Osteocyte (in vitro differentiated cells): Measurements from ENCODE around the gene USP48. TPM values are rescaled to one million over a fixed set of nuclear protein-coding genes. Genes with fewer than 3 reads are reported as not detected.

Experiments
- DNase-seq: peaks from one replicate; pipeline ENCODE4 v3.0.0; 2021; ENCODE audit warnings: mixed read lengths; ENCODE audit not compliant: unreplicated experiment; ENCODE audit errors: extremely low spot score
- H3K27ac Mint-ChIP-seq: one replicate; pipeline ENCODE4 v1.8.0; 2021; ENCODE audit warnings: mild to moderate bottlenecking, mixed read lengths; ENCODE audit not compliant: unreplicated experiment
- H3K27me3 Mint-ChIP-seq: one replicate; pipeline ENCODE4 v1.8.0; 2021; ENCODE audit warnings: mixed read lengths; ENCODE audit not compliant: unreplicated experiment
- H3K36me3 Mint-ChIP-seq: one replicate; pipeline ENCODE4 v1.8.0; 2021; ENCODE audit warnings: mixed read lengths; ENCODE audit not compliant: unreplicated experiment
- H3K4me1 Mint-ChIP-seq: one replicate; pipeline ENCODE4 v1.8.0; 2021; ENCODE audit warnings: mixed read lengths; ENCODE audit not compliant: unreplicated experiment
- H3K4me3 Mint-ChIP-seq: one replicate; pipeline ENCODE4 v1.8.0; 2021; ENCODE audit warnings: mild to moderate bottlenecking, moderate library complexity, mixed read lengths; ENCODE audit not compliant: unreplicated experiment
- H3K9me3 Mint-ChIP-seq: one replicate; pipeline ENCODE4 v1.8.0; 2021; ENCODE audit warnings: mixed read lengths; ENCODE audit not compliant: unreplicated experiment
- total RNA-seq: library from RNA; stranded (reverse); gene quantifications from 2 replicates; pipeline ENCODE4 v1.2.1, GENCODE V29; 2021
- TF ChIP-seq, protein P1 (sequence below): fragments of 200-600 bp; sonication (generic); IDR thresholded peaks from 2 replicates; pipeline ENCODE4 v1.5.0; 2021; ENCODE audit warnings: antibody characterized with exemption, mild to moderate bottlenecking, moderate library complexity

USP48 gene
- total RNA-seq, 1 donor from 2014 or later: 73.6 TPM

DNA sequence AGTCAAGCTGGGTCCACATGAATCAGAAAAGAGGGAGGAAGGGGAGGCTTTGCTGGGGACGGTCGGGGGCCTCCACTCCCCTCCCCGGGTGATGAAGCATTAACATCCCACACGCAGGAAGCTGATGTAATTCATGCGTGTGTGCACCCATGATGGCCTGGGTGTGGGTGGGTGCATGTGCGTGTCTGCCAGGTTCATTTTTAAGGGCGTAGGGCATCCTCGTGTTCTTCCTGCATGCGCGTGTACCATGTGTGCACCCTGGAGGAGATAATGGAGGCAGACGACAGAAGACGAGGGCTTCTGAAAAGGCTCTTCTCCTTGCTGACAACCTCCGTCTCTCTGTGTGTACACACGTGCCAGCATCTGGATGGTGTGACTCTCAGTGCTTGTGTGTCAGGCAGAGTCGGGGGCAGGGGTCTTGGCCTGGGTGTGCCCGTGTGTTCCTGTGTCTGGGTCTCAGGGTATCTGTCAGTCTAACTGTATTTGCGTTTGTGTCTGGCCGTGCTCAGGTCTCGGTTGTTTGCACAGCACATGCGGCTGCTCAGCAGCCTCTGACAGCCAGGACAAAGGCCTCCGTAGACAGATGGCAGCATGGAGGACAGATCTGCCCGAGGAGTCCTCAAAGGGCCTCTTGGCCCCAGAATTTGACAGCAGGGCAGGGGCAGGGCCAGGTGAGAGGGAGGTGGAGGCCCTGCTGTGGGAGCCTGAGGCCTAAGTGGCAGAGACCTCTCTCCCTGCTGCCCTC lies 116.2 kb downstream of the USP48 start:
- Mint-ChIP-seq H3K4me3 (no peak overlapping the region), H3K27ac (no peak overlapping the region), H3K4me1 (peaks cover 15% of the 10 kb centered on the region), H3K9me3 (no peaks in the 10 kb centered on the region), H3K27me3 (peaks cover 14% of the 10 kb centered on the region), H3K36me3 (no peaks in the 10 kb centered on the region)
- no peak for DNase-seq
- TF ChIP-seq, protein P1, sequence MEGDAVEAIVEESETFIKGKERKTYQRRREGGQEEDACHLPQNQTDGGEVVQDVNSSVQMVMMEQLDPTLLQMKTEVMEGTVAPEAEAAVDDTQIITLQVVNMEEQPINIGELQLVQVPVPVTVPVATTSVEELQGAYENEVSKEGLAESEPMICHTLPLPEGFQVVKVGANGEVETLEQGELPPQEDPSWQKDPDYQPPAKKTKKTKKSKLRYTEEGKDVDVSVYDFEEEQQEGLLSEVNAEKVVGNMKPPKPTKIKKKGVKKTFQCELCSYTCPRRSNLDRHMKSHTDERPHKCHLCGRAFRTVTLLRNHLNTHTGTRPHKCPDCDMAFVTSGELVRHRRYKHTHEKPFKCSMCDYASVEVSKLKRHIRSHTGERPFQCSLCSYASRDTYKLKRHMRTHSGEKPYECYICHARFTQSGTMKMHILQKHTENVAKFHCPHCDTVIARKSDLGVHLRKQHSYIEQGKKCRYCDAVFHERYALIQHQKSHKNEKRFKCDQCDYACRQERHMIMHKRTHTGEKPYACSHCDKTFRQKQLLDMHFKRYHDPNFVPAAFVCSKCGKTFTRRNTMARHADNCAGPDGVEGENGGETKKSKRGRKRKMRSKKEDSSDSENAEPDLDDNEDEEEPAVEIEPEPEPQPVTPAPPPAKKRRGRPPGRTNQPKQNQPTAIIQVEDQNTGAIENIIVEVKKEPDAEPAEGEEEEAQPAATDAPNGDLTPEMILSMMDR: no peak

DNA sequence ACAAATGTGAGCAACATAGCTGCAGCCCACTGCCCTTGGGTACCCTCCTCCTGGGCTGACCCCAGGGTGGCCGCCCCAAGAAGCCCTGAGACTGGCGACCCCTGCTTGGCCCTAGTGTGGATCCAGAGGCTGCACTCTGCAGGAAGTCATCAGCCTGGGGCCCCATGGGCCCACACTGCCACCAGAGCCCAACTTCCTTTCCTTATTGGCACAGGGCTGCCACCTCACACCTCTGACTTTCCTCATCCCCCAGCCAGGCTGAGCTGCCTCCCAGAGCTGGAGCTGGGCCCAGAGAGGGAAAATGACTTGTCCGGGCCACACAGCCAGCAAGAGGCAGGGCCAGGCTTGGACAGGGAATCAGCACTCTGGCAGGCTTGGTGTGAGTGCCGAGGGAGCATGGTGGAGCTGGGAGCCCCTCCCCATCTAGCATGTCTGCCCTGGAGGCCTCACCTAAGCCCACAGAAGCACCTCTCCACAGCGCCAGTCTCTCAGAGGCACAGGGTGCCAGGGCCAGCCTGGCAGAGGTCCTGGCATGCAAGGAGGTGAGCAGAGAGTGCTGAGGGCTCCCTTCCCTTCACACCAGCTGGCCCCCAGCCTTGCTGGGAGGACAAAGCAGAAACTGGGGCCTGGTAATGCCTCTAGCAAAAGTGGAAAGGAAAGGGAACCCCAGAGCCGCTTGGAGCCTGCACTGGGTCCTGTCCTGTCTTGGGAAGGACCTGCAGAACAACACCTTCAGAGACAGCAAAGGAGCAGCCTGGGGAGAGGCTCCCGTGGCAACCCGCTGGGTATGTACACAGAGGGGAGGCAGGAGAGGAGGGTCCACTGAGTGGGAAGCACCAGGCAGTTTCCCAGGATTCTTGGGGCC lies 117.0 kb downstream of the USP48 start:
- Mint-ChIP-seq H3K9me3 (no peaks in the 10 kb centered on the region), H3K4me1 (peaks cover 12% of the 10 kb centered on the region), H3K27ac (no peak overlapping the region), H3K27me3 (peaks cover 20% of the 10 kb centered on the region), H3K36me3 (no peaks in the 10 kb centered on the region), H3K4me3 (no peak overlapping the region)
- DNase-seq: no peak
- TF ChIP-seq, protein P1: no peak

DNA sequence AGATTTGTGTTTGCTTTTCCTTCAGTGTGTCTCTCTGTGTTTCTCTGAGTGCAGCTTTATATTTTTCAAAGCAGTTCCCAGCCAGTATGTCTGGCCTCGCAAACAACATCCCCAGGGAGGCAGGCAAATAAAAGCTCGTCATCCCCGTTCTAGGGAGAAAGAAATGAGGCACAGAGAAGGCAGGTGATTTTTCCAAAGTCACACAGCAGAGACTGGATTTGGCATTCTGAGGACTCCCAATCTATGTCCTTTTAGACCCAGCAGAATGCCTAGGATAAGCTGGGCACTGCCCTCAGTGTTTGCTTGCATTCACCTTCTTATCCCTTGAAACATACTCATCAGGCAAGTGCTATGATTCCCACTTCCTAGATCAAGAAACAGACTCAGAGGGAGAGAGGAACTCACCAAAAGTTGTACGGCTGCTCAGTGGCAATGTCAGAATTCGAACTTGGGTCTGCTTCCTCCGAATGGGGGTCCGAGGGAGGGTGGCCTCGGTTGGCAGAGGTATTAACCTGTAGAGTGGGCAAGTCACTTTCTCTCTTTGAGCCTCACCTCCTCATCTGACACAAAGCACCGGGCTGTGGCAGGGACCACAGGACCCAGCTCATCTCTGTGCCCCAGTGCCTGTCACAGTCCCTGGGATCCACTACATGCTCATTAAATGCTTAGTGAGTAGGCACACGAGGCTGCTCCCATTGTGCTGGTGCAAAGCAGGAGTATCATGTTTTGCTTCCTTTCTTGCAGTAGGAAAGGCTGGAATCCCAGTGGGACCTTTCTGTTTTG lies 118.0 kb downstream of the USP48 start:
- Mint-ChIP-seq H3K9me3 (no peaks in the 10 kb centered on the region), H3K36me3 (no peaks in the 10 kb centered on the region), H3K27ac (no peak overlapping the region), H3K27me3 (peaks cover 20% of the 10 kb centered on the region), H3K4me1 (peaks cover 7% of the 10 kb centered on the region), H3K4me3 (no peak overlapping the region)
- DNase-seq: no peak
- TF ChIP-seq, protein P1: no peak

DNA sequence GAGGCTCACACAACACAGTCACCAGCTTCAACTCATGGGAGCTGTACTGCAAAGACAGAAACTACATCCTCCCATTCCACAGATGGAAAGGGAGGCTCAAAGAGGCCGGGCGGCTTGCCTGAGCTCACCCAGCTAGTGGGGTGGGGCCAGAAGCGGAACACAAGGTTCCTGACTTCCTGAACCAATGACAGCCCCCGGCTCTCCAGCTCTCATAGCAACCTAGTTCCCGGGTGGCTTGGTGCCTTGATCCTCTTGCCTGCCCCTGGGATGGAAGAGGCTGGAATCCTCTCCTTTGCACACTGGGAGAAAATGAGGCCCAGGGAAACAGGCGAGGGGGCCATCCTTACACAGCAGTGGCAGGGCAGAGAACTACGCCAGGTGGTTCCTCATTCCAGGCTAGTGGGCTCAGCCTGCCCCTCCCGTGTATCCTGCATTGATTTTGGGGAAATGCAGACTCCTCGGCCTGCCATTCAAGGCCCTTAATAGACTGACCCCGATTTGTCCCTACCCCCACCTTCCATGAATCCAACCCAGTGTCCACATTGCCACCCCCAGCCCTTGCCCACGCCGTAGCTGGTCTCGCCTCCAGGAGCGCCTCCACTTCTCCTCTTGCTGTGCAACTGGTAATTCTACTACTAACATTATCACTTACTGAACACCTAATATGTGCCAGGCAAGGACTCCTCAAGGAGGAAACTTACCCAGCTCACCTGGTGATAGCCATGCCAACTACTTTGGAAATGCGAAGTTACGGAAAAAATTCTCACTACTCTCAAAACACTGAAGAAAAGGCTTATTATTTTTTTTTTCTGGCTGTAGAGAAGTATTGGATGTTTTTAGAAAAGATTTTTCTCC lies 118.8 kb downstream of the USP48 start:
- Mint-ChIP-seq H3K4me1 (peaks cover 3% of the 10 kb centered on the region), H3K27ac (no peak overlapping the region), H3K27me3 (peaks cover 24% of the 10 kb centered on the region), H3K36me3 (no peaks in the 10 kb centered on the region), H3K9me3 (no peaks in the 10 kb centered on the region), H3K4me3 (no peak overlapping the region)
- DNase-seq: no peak
- TF ChIP-seq, protein P1: no peak
